HG03139 (cell line): ENCODE measurements around the gene HDGFL2.
"Not testable (repeated sequence)": the region's sequence is repeated elsewhere in the genome, so short reads cannot be mapped to it uniquely, and the experiment has no call there.

Source experiments
- ATAC-seq: cut with Tn5 transposase; IDR thresholded peaks from one replicate; pipeline ENCODE4 v1.9.1; 2021; ENCODE audit not compliant: unreplicated experiment

Gene HDGFL2

GRCh38 chr19:4511300-4512054 lies 39.4 kb downstream of the HDGFL2 start:
- no peak for ATAC-seq

- no peak for ATAC-seq
Observed at GRCh38 chr19:4512070-4512469, 40.0 kb downstream of the HDGFL2 start.

GRCh38 chr19:4513248-4513647 lies 41.2 kb downstream of the HDGFL2 start:
- no peak for ATAC-seq

GRCh38 chr19:4515732-4516131 lies 43.6 kb downstream of the HDGFL2 start:
- no peak for ATAC-seq

GRCh38 chr19:4516199-4516938 lies 44.3 kb downstream of the HDGFL2 start:
- ATAC-seq = no peak

GRCh38 chr19:4516939-4517300 lies 44.8 kb downstream of the HDGFL2 start:
- ATAC-seq = no peak

- ATAC-seq = no peak
Observed at GRCh38 chr19:4517451-4518057, 45.5 kb downstream of the HDGFL2 start.

- no peak for ATAC-seq
Observed at GRCh38 chr19:4518345-4519171, 46.5 kb downstream of the HDGFL2 start, which contains the start of gene PLIN4. PLIN4 (minus strand) TSS chr19:4518486; CDS start chr19:4518272, 214 bp downstream.

GRCh38 chr19:4519172-4519496 lies 47.0 kb downstream of the HDGFL2 start:
- ATAC-seq = no peak

- no peak for ATAC-seq
Observed at GRCh38 chr19:4519521-4520277, 47.6 kb downstream of the HDGFL2 start.

GRCh38 chr19:4521170-4521887 lies 49.2 kb downstream of the HDGFL2 start:
- ATAC-seq = no peak

- no peak for ATAC-seq
Observed at GRCh38 chr19:4521888-4522242, 49.8 kb downstream of the HDGFL2 start.

- ATAC-seq = no peak
Observed at GRCh38 chr19:4522291-4523002, 50.4 kb downstream of the HDGFL2 start.

- no peak for ATAC-seq
Observed at GRCh38 chr19:4523306-4524110, 51.4 kb downstream of the HDGFL2 start.

- no peak for ATAC-seq
Observed at GRCh38 chr19:4524808-4525562, 52.9 kb downstream of the HDGFL2 start.

GRCh38 chr19:4525563-4526002 lies 53.5 kb downstream of the HDGFL2 start:
- ATAC-seq = no peak

GRCh38 chr19:4527377-4527776 lies 55.3 kb downstream of the HDGFL2 start:
- ATAC-seq = not testable (repeated sequence)

- ATAC-seq = no peak
Observed at GRCh38 chr19:4528843-4529242, 56.7 kb downstream of the HDGFL2 start.
